HG02870 (cell line): ENCODE results near the gene LTF.

Experiments
- ATAC-seq: cut with Tn5 transposase; IDR thresholded peaks from one replicate; pipeline ENCODE4 v1.9.1; 2021; ENCODE audit warnings: mild to moderate bottlenecking, moderate library complexity; ENCODE audit not compliant: unreplicated experiment

The LTF gene

GRCh38 chr3:46491089-46492070 is 26.7 kb upstream of the LTF start:
- no peak for ATAC-seq

- ATAC-seq, result no peak
Observed at GRCh38 chr3:46490338-46491084, 25.8 kb upstream of the LTF start.

GRCh38 chr3:46489875-46490274 is 25.2 kb upstream of the LTF start:
- no peak for ATAC-seq

- ATAC-seq, result no peak
Observed at GRCh38 chr3:46489381-46489780, 24.7 kb upstream of the LTF start.

- ATAC-seq, result peak; percentile 88
Observed at GRCh38 chr3:46488735-46489361, 24.1 kb upstream of the LTF start.

- ATAC-seq, result no peak
Observed at GRCh38 chr3:46485779-46486175, 21.1 kb upstream of the LTF start.

GRCh38 chr3:46484911-46485778 is 20.4 kb upstream of the LTF start:
- no peak for ATAC-seq

- no peak for ATAC-seq
Observed at GRCh38 chr3:46484388-46484787, 19.7 kb upstream of the LTF start.

GRCh38 chr3:46483825-46484224 is 19.1 kb upstream of the LTF start:
- no peak for ATAC-seq

- ATAC-seq, result no peak
Observed at GRCh38 chr3:46482632-46483350, 18.1 kb upstream of the LTF start.

- no peak for ATAC-seq
Observed at GRCh38 chr3:46481636-46482035, 16.9 kb upstream of the LTF start.

GRCh38 chr3:46480491-46481195 is 15.9 kb upstream of the LTF start:
- no peak for ATAC-seq

- no peak for ATAC-seq
Observed at GRCh38 chr3:46479696-46480095, 15.0 kb upstream of the LTF start.

GRCh38 chr3:46479021-46479420 is 14.3 kb upstream of the LTF start:
- ATAC-seq, result no peak

GRCh38 chr3:46478341-46478740 is 13.6 kb upstream of the LTF start:
- ATAC-seq, result no peak

GRCh38 chr3:46477756-46478155 is 13.1 kb upstream of the LTF start:
- ATAC-seq, result no peak

- no peak for ATAC-seq
Observed at GRCh38 chr3:46477145-46477544, 12.4 kb upstream of the LTF start.

- ATAC-seq, result no peak
Observed at GRCh38 chr3:46472736-46473135, 8.0 kb upstream of the LTF start.

- no peak for ATAC-seq
Observed at GRCh38 chr3:46471371-46471914, 6.7 kb upstream of the LTF start.
